Caki2 (cell line): ENCODE measurements around the gene MROH2A. TPM values are rescaled to one million over a fixed set of nuclear protein-coding genes. Genes with fewer than 3 reads are reported as not detected.

Source experiments
- DNase-seq: peaks from one replicate; pipeline ENCODE4 v3.0.0-alpha.2; 2015; ENCODE audit warnings: low read depth
- in situ Hi-C: cut with HindIII; loops from 2 replicates; pipeline ENCODE4 v1.10.0; 2016; ENCODE audit warnings: low sequenced_read_pairs, low pct_unique_long_range_greater_than_20kb, mixed read lengths
- total RNA-seq: library from RNA; depleted of rRNA; stranded (reverse); fragments of >200 nt; shearing (Covaris generic); gene quantifications from 2 replicates; pipeline ENCODE4 v1.2.3, GENCODE V29; 2014; ENCODE audit warnings: low replicate concordance

MROH2A gene
- total RNA-seq, 1 experiment from 2014 or later = not detected

DNA sequence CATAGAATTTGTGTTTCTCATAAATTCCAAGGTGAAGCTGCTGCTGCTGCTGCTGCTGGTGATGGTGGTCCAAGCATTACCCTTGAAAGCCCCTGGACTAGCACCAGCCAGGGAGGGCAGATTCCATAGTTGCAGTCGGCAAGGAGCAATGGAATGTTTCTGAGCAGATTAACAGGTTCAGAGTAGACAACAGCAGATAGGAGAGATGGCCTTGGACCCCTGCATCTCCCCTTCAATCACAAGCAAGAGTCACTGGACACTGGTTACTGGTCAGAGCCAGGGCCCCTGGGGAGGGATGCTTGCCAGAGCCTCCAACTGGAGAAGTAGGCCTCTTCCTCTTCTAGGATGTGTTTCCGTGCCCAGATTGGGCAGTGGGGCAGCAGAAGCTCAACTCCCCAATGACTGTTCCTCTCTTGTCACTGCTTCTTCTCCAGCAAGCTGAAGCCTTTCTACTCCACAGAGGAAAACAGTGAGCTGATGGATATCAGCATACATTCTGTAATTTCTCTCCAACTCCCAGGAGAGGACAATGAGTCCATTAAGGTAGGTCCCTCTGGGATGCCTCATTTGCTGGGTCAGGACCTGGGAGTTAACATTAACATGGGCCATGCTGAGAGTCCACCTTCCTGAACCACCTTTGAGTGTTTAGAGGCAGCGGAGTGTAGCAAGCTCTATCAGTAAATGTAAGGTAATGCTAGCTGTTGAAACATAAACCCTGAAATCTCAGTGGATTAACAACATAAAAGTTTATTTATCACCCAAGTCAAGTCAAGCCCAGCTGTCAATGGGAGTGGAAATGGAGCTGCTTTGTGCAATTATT is 35.3 kb downstream of the MROH2A start:
- no peak for DNase-seq
- in situ Hi-C loops = no loop called here

GRCh38 chr2:233814056-233814835 is 36.1 kb downstream of the MROH2A start:
- in situ Hi-C loops = no loop called here
- DNase-seq = no peak

DNA sequence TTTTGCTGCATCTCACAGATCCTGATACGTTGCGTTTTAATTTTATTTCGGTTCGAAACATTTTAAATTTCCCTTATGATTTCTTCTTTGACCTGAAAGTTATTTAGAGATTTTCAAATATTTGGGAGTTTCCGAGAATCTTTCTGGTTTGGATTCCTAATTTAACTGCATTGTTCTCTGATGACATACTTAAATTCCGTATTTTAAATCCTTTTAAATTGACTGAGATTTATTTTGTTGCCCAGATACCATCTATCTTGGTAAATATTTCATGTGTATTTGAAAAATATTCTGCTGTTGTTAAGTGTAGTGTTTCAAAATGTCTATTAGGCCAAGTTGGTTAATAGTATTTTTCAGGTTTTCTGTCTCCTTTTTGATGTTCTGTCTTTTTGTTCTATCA is 37.7 kb downstream of the MROH2A start:
- in situ Hi-C loops = no loop called here
- DNase-seq = no peak

GRCh38 chr2:233816334-233816733 is 38.2 kb downstream of the MROH2A start:
- DNase-seq = no peak
- in situ Hi-C loops = no loop called here

DNA sequence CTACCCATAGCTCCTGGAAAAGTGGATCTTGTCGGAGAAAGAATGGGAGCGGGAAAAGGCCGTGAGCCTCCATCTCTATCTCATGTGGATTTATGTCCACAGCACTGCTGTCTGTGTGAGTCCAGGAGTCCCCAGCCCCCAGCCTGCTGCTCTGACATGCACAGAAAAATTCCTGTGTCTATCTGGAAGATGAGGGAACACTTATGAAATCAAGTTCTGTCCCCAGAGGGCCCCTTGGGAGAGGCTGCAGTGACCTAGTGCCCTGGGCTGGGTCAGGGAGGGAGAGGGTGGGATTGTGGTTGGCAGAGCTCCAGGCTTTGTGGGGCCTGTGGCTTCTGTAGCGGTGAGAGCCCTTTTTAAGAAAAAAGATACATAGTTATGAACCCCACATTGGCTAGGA is 38.6 kb downstream of the MROH2A start:
- no peak for DNase-seq
- in situ Hi-C loops = no loop called here

- DNase-seq = no peak
- in situ Hi-C loops = no loop called here
Observed at GRCh38 chr2:233817361-233817911, 39.3 kb downstream of the MROH2A start.

- DNase-seq = no peak
- in situ Hi-C loops = no loop called here
Observed at GRCh38 chr2:233817995-233818638, 40.0 kb downstream of the MROH2A start.

- DNase-seq = no peak
- in situ Hi-C loops = no loop called here
Observed at GRCh38 chr2:233818639-233819621, 40.8 kb downstream of the MROH2A start.

- no peak for DNase-seq
- in situ Hi-C loops = no loop called here
Observed at GRCh38 chr2:233819884-233820773, 42.0 kb downstream of the MROH2A start.

- in situ Hi-C loops = no loop called here
- no peak for DNase-seq
Observed at GRCh38 chr2:233820774-233821105, 42.6 kb downstream of the MROH2A start.

GRCh38 chr2:233821196-233821595 is 43.1 kb downstream of the MROH2A start:
- in situ Hi-C loops = no loop called here
- no peak for DNase-seq

GRCh38 chr2:233821709-233822100 is 43.6 kb downstream of the MROH2A start:
- in situ Hi-C loops = no loop called here
- DNase-seq = no peak

- in situ Hi-C loops = no loop called here
- DNase-seq = no peak
Observed at GRCh38 chr2:233822101-233822771, 44.1 kb downstream of the MROH2A start.

DNA sequence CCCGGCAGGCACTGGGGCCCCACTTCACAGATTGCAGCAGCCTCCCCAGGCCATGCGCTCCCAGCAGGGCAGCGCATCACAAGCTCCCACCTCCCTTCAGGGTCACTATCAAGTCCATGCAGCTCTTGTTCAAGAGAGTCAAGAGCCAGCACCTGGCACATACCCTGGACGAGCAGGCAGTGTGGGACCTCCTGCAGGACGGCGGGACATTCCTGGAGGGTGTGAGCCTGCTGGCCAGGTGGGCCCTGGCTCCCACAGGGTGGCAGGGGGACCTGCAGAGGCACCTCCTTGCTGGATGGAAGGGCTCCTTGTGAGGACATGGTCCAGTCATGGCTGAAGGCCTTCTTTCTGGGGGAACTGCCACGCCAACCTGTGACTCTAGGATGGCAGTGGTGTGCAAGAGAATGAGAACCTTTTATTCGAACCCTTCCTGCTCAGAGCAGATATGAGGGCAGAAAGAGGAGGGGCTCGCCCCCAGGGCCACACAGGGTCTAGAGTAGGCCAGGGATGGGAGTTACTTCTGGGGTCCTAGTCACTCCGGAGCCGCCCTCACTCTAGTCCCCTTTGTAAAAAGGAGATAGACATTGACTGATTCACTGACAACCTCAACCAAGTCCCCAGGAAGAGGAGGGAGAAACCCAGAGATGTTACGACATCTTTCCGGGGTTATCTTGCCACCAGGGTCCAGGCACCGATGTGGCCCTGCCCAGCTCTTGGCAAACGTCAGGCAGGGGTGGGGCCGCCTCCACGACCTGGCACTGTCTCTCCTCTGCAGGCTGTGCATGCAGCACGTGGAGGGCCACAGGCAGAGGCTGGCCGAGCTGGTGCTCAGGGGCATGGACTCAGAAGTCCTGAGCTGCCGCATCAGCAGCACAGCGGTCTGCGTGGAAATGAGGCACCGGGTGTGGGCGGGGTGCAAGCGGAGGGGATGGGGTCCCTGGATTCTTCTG is 44.9 kb downstream of the MROH2A start:
- in situ Hi-C loops = no loop called here
- no peak for DNase-seq

- in situ Hi-C loops = no loop called here
- no peak for DNase-seq
Observed at GRCh38 chr2:233823731-233824121, 45.6 kb downstream of the MROH2A start.

DNA sequence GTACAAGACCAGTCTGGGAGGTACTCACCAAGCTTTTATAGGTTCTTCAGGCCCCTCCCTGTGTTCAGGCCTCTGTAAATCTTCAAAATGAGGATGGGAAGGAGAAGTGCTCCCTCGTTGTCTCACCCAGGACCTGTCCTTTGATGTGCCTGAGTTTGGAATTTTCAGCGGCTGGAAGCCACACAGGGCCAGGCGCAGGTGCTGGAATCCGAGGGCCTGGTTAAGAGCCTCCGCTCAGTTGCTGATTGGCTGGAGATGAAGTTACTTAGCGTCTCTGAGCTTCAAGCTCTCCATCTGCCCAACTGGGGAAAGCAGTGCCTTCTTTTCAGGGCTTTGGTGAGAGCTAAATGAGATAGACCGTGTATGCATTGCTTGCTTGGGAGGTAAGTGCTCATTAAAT is 46.2 kb downstream of the MROH2A start:
- no peak for DNase-seq
- in situ Hi-C loops = no loop called here
